Neural crest cell (in vitro differentiated cells): ENCODE measurements around the gene NHERF1. TPM values are rescaled to one million over a fixed set of nuclear protein-coding genes. Genes with fewer than 3 reads are reported as not detected.

Source experiments
- DNase-seq: peaks from one replicate; pipeline ENCODE4 v3.0.0; 2021; ENCODE audit warnings: low read depth, mixed read lengths, low spot score
- H3K27ac Mint-ChIP-seq: one replicate; pipeline ENCODE4 v1.8.0; 2021; ENCODE audit warnings: mild to moderate bottlenecking, mixed read lengths; ENCODE audit not compliant: unreplicated experiment
- H3K27me3 Mint-ChIP-seq: 2 replicates; pipeline ENCODE4 v1.8.0; 2021; ENCODE audit warnings: low read depth, mild to moderate bottlenecking, mixed read lengths
- H3K36me3 Mint-ChIP-seq: 2 replicates; pipeline ENCODE4 v1.8.0; 2021; ENCODE audit warnings: low read depth, mild to moderate bottlenecking, mixed read lengths
- H3K4me1 Mint-ChIP-seq: 2 replicates; pipeline ENCODE4 v1.8.0; 2021; ENCODE audit warnings: mixed read lengths
- H3K4me3 Mint-ChIP-seq: one replicate; pipeline ENCODE4 v1.8.0; 2021; ENCODE audit warnings: mild to moderate bottlenecking, mixed read lengths
- H3K9me3 Mint-ChIP-seq: 2 replicates; pipeline ENCODE4 v1.8.0; 2021; ENCODE audit warnings: mixed read lengths
- CTCF ChIP-seq: fragments of 200-600 bp; sonication (generic); conservative IDR thresholded peaks from 2 replicates; pipeline ENCODE4 v1.5.0; 2021; ENCODE audit warnings: antibody characterized with exemption, mild to moderate bottlenecking
- total RNA-seq: library from RNA; stranded (reverse); gene quantifications from 2 replicates; pipeline ENCODE4 v1.2.1, GENCODE V29; 2021

Gene NHERF1
- total RNA-seq, 1 donor from 2014 or later, result 51.7 TPM

- no peak for DNase-seq
- Mint-ChIP-seq H3K9me3 (no peaks in the 10 kb centered on the region), H3K4me3 (no peak overlapping the region), H3K36me3 (peaks cover 2% of the 10 kb centered on the region), H3K4me1 (no peaks in the 10 kb centered on the region), H3K27ac (no peak overlapping the region), H3K27me3 (no peaks in the 10 kb centered on the region)
- no peak for TF ChIP-seq CTCF
Measured at GRCh38 chr17:74803388-74803930, 55.0 kb downstream of the NHERF1 start.

DNA sequence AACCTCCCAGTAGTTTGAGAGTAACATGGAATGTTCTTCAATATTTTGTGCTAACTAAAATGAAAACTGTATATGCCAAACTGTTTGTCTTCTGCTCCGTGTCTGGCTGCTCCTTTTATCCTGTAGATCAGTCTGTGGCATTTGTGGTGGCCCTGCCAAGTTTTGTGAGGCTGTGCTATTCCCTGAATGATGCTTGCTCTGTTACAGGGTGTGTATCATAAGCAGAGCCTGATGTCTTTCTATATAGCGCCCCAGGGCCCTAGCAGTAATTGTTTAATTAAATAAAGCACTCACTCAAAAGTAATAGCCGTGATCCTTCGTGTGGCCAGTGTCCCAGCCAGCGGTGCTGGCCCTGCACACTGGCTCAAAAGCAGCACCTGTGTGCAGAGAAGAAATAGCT, 55.5 kb downstream of the NHERF1 start:
- Mint-ChIP-seq H3K27me3 (no peaks in the 10 kb centered on the region), H3K4me1 (no peaks in the 10 kb centered on the region), H3K4me3 (no peak overlapping the region), H3K9me3 (no peaks in the 10 kb centered on the region), H3K27ac (no peak overlapping the region), H3K36me3 (peaks cover 2% of the 10 kb centered on the region)
- no peak for DNase-seq
- TF ChIP-seq CTCF, result no peak

GRCh38 chr17:74804683-74805082, 56.3 kb downstream of the NHERF1 start:
- H3K9me3 Mint-ChIP-seq, result no peaks in the 10 kb centered on the region
- no peaks in the 10 kb centered on the region for H3K4me1 Mint-ChIP-seq
- H3K27me3 Mint-ChIP-seq, result no peaks in the 10 kb centered on the region
- H3K4me3 Mint-ChIP-seq, result no peak overlapping the region
- no peak for TF ChIP-seq CTCF
- peaks cover 1% of the 10 kb centered on the region for H3K36me3 Mint-ChIP-seq
- no peak overlapping the region for H3K27ac Mint-ChIP-seq
- no peak for DNase-seq

GRCh38 chr17:74805591-74805991, 57.2 kb downstream of the NHERF1 start:
- H3K4me1 Mint-ChIP-seq, result peaks cover under 1% of the 10 kb centered on the region
- H3K4me3 Mint-ChIP-seq, result no peak overlapping the region
- no peak overlapping the region for H3K27ac Mint-ChIP-seq
- TF ChIP-seq CTCF, result no peak
- no peaks in the 10 kb centered on the region for H3K9me3 Mint-ChIP-seq
- no peaks in the 10 kb centered on the region for H3K27me3 Mint-ChIP-seq
- H3K36me3 Mint-ChIP-seq, result no peaks in the 10 kb centered on the region
- DNase-seq, result no peak

- H3K36me3 Mint-ChIP-seq, result no peaks in the 10 kb centered on the region
- no peak for DNase-seq
- no peak for TF ChIP-seq CTCF
- H3K27me3 Mint-ChIP-seq, result no peaks in the 10 kb centered on the region
- H3K9me3 Mint-ChIP-seq, result no peaks in the 10 kb centered on the region
- H3K4me1 Mint-ChIP-seq, result peaks cover 6% of the 10 kb centered on the region
- no peak overlapping the region for H3K4me3 Mint-ChIP-seq
- no peak overlapping the region for H3K27ac Mint-ChIP-seq
Measured at GRCh38 chr17:74806334-74806733, 57.9 kb downstream of the NHERF1 start.
